Liver (tissue), 9 donors: ENCODE measurements around the gene TFG. TPM values are rescaled to one million over a fixed set of nuclear protein-coding genes. Genes with fewer than 3 reads are reported as not detected.

Experiments used
- DNase-seq: peaks from one replicate; pipeline ENCODE4 v3.0.0-alpha.2; 2017; ENCODE audit warnings: low spot score
- H3K27ac ChIP-seq, 2 donors: one replicate each; pipeline ENCODE4 v1.7.0; 2013; ENCODE audit warnings: inconsistent platforms in 2 of 2, low read length in 2 of 2, control low read depth in 1 of 2, low read depth in 1 of 2, mild to moderate bottlenecking in 1 of 2
- H3K27me3 ChIP-seq, 4 donors: one replicate each; pipeline versions ENCODE4 v1.6.1 to v1.7.0; 2013; ENCODE audit warnings: low read length in 3 of 4, inconsistent platforms in 1 of 4, mild to moderate bottlenecking in 1 of 4, moderate library complexity in 1 of 4; ENCODE audit not compliant: control insufficient read depth in 4 of 4, insufficient read depth in 4 of 4
- H3K36me3 ChIP-seq, 4 donors: one replicate each; pipeline versions ENCODE4 v1.6.1 to v1.7.0; 2013; ENCODE audit warnings: low read length in 3 of 4, mild to moderate bottlenecking in 3 of 4, low read depth in 1 of 4, moderate library complexity in 1 of 4; ENCODE audit not compliant: control insufficient read depth in 4 of 4, insufficient read depth in 3 of 4
- H3K4me1 ChIP-seq, 4 donors: one replicate each; pipeline versions ENCODE4 v1.6.1 to v1.7.0; 2013; ENCODE audit warnings: low read length in 3 of 4, mild to moderate bottlenecking in 3 of 4, moderate library complexity in 1 of 4; ENCODE audit not compliant: control insufficient read depth in 4 of 4, insufficient read depth in 4 of 4
- H3K4me3 ChIP-seq, 3 donors: one replicate each; pipeline versions ENCODE4 v1.6.1 to v1.7.0; 2013; ENCODE audit warnings: low read length in 3 of 3, control low read depth in 1 of 3, low read depth in 1 of 3, mild to moderate bottlenecking in 1 of 3
- H3K9ac ChIP-seq, 2 donors: one replicate each; pipeline ENCODE4 v1.7.0; 2013; ENCODE audit warnings: low read length in 2 of 2, mild to moderate bottlenecking in 2 of 2, moderate library complexity in 2 of 2, control low read depth in 1 of 2, low read depth in 1 of 2
- H3K9me3 ChIP-seq, 4 donors: one replicate each; pipeline versions ENCODE4 v1.6.1 to v1.7.0; 2013; ENCODE audit warnings: low read length in 3 of 4; ENCODE audit not compliant: control insufficient read depth in 4 of 4
- FOXA1 ChIP-seq: IDR thresholded peaks from 2 replicates; pipeline ENCODE4 v1.6.1; 2016; ENCODE audit warnings: antibody characterized with exemption
- GABPA ChIP-seq, 2 donors: IDR thresholded peaks in 1 of 2; conservative IDR thresholded peaks in 1 of 2; 2 replicates each; pipeline ENCODE4 v1.6.1; 2016; ENCODE audit warnings: antibody characterized with exemption in 2 of 2, mild to moderate bottlenecking in 1 of 2, moderate library complexity in 1 of 2
- HNF4A ChIP-seq, 2 donors: conservative IDR thresholded peaks; 2 replicates each; pipeline ENCODE4 v1.6.1; 2016; ENCODE audit warnings: antibody characterized with exemption in 2 of 2, mild to moderate bottlenecking in 2 of 2
- NR2F2 ChIP-seq: IDR thresholded peaks from 2 replicates; pipeline ENCODE4 v1.6.1; 2016; ENCODE audit warnings: antibody characterized with exemption
- TAF1 ChIP-seq: conservative IDR thresholded peaks from 2 replicates; pipeline ENCODE4 v1.6.1; 2016; ENCODE audit warnings: antibody characterized with exemption, mild to moderate bottlenecking
- YY1 ChIP-seq: IDR thresholded peaks from 2 replicates; pipeline ENCODE4 v1.6.1; 2016; ENCODE audit warnings: antibody characterized with exemption, mild to moderate bottlenecking
- WGBS: extraction: QIAGEN DNeasy Blood & Tissue Kit; methylation state at CpG from one replicate; pipeline ENCODE4 v1.1.7; 2013; 5-methylcytosine and 5-hydroxymethylcytosine counted together
- polyA plus RNA-seq, 2 donors: library from polyadenylated mRNA; stranded (reverse) in 1 of 2; unstranded in 1 of 2; fragments of 200-250 nt in 1 of 2; fragments of >200 nt in 1 of 2; fragmentation: Nextera tagmentation in 1 of 2; extraction: Ambion mirVana in 1 of 2; gene quantifications; one replicate each; pipeline versions ENCODE4 v1.2.1 to v1.2.3, GENCODE V29; 2013 to 2015
- total RNA-seq, 2 donors: library from RNA; depleted of rRNA; stranded (reverse); fragments of >200 nt; gene quantifications; one replicate each; pipeline ENCODE4 v1.2.3, GENCODE V29; 2014
- TF ChIP-seq, protein P1 (sequence below): IDR thresholded peaks from 2 replicates; pipeline ENCODE4 v1.6.1; 2016; ENCODE audit warnings: antibody characterized with exemption, mild to moderate bottlenecking
- TF ChIP-seq, protein P2 (sequence below): IDR thresholded peaks from 2 replicates; pipeline ENCODE4 v1.6.1; 2016; ENCODE audit warnings: antibody characterized with exemption
- TF ChIP-seq, protein P3 (sequence below): IDR thresholded peaks from 2 replicates; pipeline ENCODE4 v1.6.1; 2016; ENCODE audit warnings: antibody characterized with exemption
- TF ChIP-seq, protein P4 (sequence below): IDR thresholded peaks from 2 replicates; pipeline ENCODE4 v1.6.1; 2016; ENCODE audit warnings: antibody characterized with exemption
- TF ChIP-seq, protein P5 (sequence below): fragments of 150-350 bp; IDR thresholded peaks from 2 replicates; pipeline ENCODE4 v1.5.1; 2017; ENCODE audit warnings: improper control_type of control experiment, low read depth, low read length; ENCODE audit not compliant: missing input control
- donor health status: healthy.
- donor health status: healthy.
- donor health status: healthy.
- donor health status: healthy.
- donor health status: healthy.

The TFG gene
- total and polyA plus RNA-seq, 4 donors = 42.4 to 70.8 (median 65.0) TPM

DNA sequence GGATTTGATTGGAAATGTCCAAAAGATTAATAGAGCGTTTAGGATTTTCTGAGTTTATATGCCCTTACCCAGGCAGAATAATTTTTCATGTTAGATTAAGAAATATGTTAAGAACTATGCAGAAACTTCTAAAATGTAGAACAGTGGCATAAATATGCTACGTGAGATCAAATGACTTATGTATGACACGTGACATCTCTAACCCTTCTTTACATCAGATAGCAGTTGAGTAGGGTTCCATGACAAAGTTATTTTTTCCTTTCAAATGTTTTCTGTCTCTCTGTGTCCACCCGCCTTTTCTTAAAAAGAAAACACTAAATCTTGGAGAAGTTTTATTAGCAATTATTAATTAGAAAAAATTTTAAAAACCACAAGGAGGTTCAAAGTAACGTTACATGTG is 8.6 kb upstream of the TFG start (continued):
- TF ChIP-seq TAF1 = no peak
- no peak for TF ChIP-seq HNF4A (conservative IDR thresholded peaks at IDR 0.05)
- TF ChIP-seq FOXA1 = no peak

DNA sequence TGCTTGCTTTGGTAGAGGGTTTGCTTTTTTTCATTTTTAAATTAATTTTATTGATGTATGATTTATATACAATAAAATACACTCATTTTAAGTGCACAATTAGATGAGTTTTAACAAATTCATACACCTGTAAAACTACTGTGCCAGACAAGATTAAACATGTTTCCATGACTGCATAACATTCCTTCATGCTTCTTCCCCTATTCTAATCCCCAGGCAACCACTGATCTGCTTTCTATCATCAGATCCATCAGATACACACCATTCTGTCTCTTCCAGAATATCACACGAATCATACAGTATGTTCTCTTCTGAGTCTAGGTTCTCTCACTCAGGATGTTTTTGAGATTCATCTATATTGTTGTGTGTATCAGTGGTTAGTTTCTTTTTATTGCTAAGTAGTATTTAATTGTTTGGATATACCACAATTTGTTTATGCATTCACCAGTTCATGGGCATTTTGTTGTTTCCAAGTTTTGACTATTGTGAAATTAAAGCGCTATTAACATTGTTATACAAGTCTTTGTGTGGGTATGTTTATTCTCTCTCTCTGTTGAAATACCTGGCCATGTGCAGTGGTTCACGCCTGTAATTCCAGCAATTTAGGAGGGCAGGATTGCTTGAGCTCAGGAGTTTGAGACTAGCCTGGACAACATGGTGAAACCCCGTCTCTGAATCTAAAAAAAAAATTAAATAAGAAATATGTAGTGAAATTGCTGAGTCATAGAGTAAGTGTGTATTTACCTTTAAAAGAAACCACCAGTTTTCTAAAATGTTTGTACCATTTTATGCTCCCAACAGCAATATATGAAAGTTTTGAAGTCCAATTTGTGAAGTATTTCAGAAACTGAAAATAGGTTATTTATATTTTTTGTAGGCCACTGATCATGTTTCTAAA is 7.0 kb upstream of the TFG start:
- H3K4me1 ChIP-seq = peaks cover 2 to 19% (median 11%) of the 10 kb centered on the region in 4 donors
- 66% methylated on average over 4 of the region's 4 CpGs for WGBS
- H3K36me3 ChIP-seq = no peaks in the 10 kb centered on the region
- H3K27ac ChIP-seq = no peak overlapping the region
- H3K9ac ChIP-seq = no peak overlapping the region
- no peaks in the 10 kb centered on the region for H3K9me3 ChIP-seq
- H3K4me3 ChIP-seq = no peak overlapping the region
- DNase-seq = no peak
- TF ChIP-seq, protein P1, sequence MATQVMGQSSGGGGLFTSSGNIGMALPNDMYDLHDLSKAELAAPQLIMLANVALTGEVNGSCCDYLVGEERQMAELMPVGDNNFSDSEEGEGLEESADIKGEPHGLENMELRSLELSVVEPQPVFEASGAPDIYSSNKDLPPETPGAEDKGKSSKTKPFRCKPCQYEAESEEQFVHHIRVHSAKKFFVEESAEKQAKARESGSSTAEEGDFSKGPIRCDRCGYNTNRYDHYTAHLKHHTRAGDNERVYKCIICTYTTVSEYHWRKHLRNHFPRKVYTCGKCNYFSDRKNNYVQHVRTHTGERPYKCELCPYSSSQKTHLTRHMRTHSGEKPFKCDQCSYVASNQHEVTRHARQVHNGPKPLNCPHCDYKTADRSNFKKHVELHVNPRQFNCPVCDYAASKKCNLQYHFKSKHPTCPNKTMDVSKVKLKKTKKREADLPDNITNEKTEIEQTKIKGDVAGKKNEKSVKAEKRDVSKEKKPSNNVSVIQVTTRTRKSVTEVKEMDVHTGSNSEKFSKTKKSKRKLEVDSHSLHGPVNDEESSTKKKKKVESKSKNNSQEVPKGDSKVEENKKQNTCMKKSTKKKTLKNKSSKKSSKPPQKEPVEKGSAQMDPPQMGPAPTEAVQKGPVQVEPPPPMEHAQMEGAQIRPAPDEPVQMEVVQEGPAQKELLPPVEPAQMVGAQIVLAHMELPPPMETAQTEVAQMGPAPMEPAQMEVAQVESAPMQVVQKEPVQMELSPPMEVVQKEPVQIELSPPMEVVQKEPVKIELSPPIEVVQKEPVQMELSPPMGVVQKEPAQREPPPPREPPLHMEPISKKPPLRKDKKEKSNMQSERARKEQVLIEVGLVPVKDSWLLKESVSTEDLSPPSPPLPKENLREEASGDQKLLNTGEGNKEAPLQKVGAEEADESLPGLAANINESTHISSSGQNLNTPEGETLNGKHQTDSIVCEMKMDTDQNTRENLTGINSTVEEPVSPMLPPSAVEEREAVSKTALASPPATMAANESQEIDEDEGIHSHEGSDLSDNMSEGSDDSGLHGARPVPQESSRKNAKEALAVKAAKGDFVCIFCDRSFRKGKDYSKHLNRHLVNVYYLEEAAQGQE = no peak
- TF ChIP-seq, protein P2, sequence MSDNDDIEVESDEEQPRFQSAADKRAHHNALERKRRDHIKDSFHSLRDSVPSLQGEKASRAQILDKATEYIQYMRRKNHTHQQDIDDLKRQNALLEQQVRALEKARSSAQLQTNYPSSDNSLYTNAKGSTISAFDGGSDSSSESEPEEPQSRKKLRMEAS = peak; percentile 29
- TF ChIP-seq NR2F2 = no peak
- no peaks in the 10 kb centered on the region for H3K27me3 ChIP-seq

DNA sequence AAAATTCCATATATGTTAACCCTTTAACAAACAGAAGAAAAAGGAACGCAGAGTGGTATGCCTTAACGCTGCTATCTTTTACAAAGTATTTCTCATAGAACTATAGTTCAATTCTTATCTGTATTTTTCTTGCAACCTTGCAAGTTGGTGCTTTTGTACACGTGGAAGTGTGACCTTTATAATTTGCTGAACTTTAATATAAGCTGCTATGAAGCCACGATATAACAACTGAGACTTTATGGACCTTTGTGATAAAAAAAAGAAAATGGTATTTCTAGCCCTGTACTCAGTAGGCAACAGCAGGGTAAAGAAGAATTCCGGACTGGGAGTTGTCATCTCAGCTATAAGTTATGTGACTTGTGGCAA is 6.3 kb upstream of the TFG start:
- DNase-seq = no peak
- H3K4me1 ChIP-seq = peaks cover 0 to 12% (median 8%) of the 10 kb centered on the region in 4 donors
- no peak overlapping the region for H3K4me3 ChIP-seq
- no peaks in the 10 kb centered on the region for H3K9me3 ChIP-seq
- H3K36me3 ChIP-seq = no peaks in the 10 kb centered on the region
- 74% methylated on average over 5 of the region's 5 CpGs for WGBS
- H3K9ac ChIP-seq = no peak overlapping the region
- H3K27me3 ChIP-seq = no peaks in the 10 kb centered on the region
- TF ChIP-seq, protein P3, sequence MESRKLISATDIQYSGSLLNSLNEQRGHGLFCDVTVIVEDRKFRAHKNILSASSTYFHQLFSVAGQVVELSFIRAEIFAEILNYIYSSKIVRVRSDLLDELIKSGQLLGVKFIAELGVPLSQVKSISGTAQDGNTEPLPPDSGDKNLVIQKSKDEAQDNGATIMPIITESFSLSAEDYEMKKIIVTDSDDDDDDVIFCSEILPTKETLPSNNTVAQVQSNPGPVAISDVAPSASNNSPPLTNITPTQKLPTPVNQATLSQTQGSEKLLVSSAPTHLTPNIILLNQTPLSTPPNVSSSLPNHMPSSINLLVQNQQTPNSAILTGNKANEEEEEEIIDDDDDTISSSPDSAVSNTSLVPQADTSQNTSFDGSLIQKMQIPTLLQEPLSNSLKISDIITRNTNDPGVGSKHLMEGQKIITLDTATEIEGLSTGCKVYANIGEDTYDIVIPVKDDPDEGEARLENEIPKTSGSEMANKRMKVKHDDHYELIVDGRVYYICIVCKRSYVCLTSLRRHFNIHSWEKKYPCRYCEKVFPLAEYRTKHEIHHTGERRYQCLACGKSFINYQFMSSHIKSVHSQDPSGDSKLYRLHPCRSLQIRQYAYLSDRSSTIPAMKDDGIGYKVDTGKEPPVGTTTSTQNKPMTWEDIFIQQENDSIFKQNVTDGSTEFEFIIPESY = no peak
- TF ChIP-seq TAF1 = no peak
- no peak for TF ChIP-seq HNF4A (conservative IDR thresholded peaks at IDR 0.05)
- no peak for TF ChIP-seq YY1
- no peak for TF ChIP-seq GABPA (IDR thresholded peaks at IDR 0.05 in 1 of 2, conservative IDR thresholded peaks at IDR 0.05 in 1 of 2)
- TF ChIP-seq, protein P4, sequence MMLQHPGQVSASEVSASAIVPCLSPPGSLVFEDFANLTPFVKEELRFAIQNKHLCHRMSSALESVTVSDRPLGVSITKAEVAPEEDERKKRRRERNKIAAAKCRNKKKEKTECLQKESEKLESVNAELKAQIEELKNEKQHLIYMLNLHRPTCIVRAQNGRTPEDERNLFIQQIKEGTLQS = no peak
- TF ChIP-seq, protein P1 = no peak
- TF ChIP-seq, protein P5, sequence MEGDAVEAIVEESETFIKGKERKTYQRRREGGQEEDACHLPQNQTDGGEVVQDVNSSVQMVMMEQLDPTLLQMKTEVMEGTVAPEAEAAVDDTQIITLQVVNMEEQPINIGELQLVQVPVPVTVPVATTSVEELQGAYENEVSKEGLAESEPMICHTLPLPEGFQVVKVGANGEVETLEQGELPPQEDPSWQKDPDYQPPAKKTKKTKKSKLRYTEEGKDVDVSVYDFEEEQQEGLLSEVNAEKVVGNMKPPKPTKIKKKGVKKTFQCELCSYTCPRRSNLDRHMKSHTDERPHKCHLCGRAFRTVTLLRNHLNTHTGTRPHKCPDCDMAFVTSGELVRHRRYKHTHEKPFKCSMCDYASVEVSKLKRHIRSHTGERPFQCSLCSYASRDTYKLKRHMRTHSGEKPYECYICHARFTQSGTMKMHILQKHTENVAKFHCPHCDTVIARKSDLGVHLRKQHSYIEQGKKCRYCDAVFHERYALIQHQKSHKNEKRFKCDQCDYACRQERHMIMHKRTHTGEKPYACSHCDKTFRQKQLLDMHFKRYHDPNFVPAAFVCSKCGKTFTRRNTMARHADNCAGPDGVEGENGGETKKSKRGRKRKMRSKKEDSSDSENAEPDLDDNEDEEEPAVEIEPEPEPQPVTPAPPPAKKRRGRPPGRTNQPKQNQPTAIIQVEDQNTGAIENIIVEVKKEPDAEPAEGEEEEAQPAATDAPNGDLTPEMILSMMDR = no peak
- TF ChIP-seq NR2F2 = no peak
- H3K27ac ChIP-seq = no peak overlapping the region
